ENCODE results near the gene NDUFAF3. TPM values are rescaled to one million over a fixed set of nuclear protein-coding genes. Genes with fewer than 3 reads are reported as not detected.

Gene NDUFAF3
- total RNA-seq, 1 experiment from 2014 or later = 38.8 TPM

- H3F3A ChIP-seq (ENCODE audit: insufficient read depth, low read depth) = peaks cover 29% of the 10 kb centered on the region
- H2AFZ ChIP-seq = no peak overlapping the region
- peaks cover 24% of the 10 kb centered on the region for H3K79me2 ChIP-seq (ENCODE audit: low read depth)
- H3K27me3 ChIP-seq (ENCODE audit: insufficient read depth, low read depth) = no peaks in the 10 kb centered on the region
- peak overlapping the region; percentile 92 for H3K4me2 ChIP-seq
- no peak for TF ChIP-seq CTCF (conservative IDR thresholded peaks at IDR 0.05)
- no peak for TF ChIP-seq EZH2 (IDR thresholded peaks at IDR 0.05; ENCODE audit: low read depth)
- no peak for DNase-seq
- no peaks in the 10 kb centered on the region for H3K9me2 ChIP-seq (ENCODE audit: insufficient read depth)
- no TSS peak for BruUV-seq (replicated peaks)
- H3K4me3 ChIP-seq = no peak overlapping the region
- ChIA-PET CTCF (no interaction called here), POLR2A (ENCODE audit: unreplicated experiment) (interaction anchor here (0.6 to 1.4 kb wide), 3 partner anchors 9 to 1433 kb away, joined by 3 to 6 read pairs (median 6); partner anchors contain the start of gene WDR6)
- H3K9me3 ChIP-seq (ENCODE audit: insufficient read depth, low read depth) = no peaks in the 10 kb centered on the region
- H3K27ac ChIP-seq = no peak overlapping the region
- intact Hi-C loops (cut with micrococcal nuclease; ENCODE audit: unreplicated experiment) = no loop called here
- peaks cover 20% of the 10 kb centered on the region for H3K4me1 ChIP-seq (replicated peaks; ENCODE audit: insufficient read depth)
- H4K20me1 ChIP-seq (ENCODE audit: insufficient read depth) = peaks cover 3% of the 10 kb centered on the region; the same call in 1 of the 2 replicates
- H3K36me3 ChIP-seq (ENCODE audit: low read depth) = no peaks in the 10 kb centered on the region
Measured at GRCh38 chr3:49016414-49017228, 5.3 kb upstream of the NDUFAF3 start.

- no TSS peak for BruUV-seq (replicated peaks)
- no peaks in the 10 kb centered on the region for H3K9me3 ChIP-seq (ENCODE audit: insufficient read depth, low read depth)
- H3K79me2 ChIP-seq (ENCODE audit: low read depth) = peaks cover 26% of the 10 kb centered on the region
- CTCF ChIA-PET = interaction anchor here (0.6 kb wide), 1 partner anchor 8 kb away, joined by 3 read pairs; no protein-coding TSS in a partner anchor
- H3F3A ChIP-seq (ENCODE audit: insufficient read depth, low read depth) = peaks cover 34% of the 10 kb centered on the region
- DNase-seq = no peak
- peak overlapping the region; percentile 70 for H3K4me3 ChIP-seq
- peak overlapping the region; percentile 80 for H2AFZ ChIP-seq
- H3K27ac ChIP-seq = no peak overlapping the region
- POLR2A ChIA-PET (ENCODE audit: unreplicated experiment) = interaction anchor here (0.7 to 1.4 kb wide), 3 partner anchors 10 to 469 kb away, joined by 3 to 6 read pairs (median 3); partner anchors contain the start of gene WDR6
- peaks cover 2% of the 10 kb centered on the region; the same call in 1 of the 2 replicates for H4K20me1 ChIP-seq (ENCODE audit: insufficient read depth)
- TF ChIP-seq EZH2 (IDR thresholded peaks at IDR 0.05; ENCODE audit: low read depth) = no peak
- no peak for TF ChIP-seq CTCF (conservative IDR thresholded peaks at IDR 0.05)
- peak overlapping the region; percentile 92 for H3K4me2 ChIP-seq
- no peaks in the 10 kb centered on the region for H3K27me3 ChIP-seq (ENCODE audit: insufficient read depth, low read depth)
- peaks cover 20% of the 10 kb centered on the region for H3K4me1 ChIP-seq (replicated peaks; ENCODE audit: insufficient read depth)
- no peaks in the 10 kb centered on the region for H3K36me3 ChIP-seq (ENCODE audit: low read depth)
- intact Hi-C loops (cut with micrococcal nuclease; ENCODE audit: unreplicated experiment) = no loop called here
- H3K9me2 ChIP-seq (ENCODE audit: insufficient read depth) = no peaks in the 10 kb centered on the region
Measured at GRCh38 chr3:49017229-49017970, 4.5 kb upstream of the NDUFAF3 start.

GRCh38 chr3:49017971-49018706 lies 3.8 kb upstream of the NDUFAF3 start, which contains the start of gene DALRD3:
Gene DALRD3 (minus strand): TSS chr3:49018580. CDS start chr3:49018564, 16 bp downstream.
- H3K36me3 ChIP-seq (ENCODE audit: low read depth) = no peaks in the 10 kb centered on the region
- intact Hi-C loops (cut with micrococcal nuclease; ENCODE audit: unreplicated experiment) = no loop called here
- H3F3A ChIP-seq (ENCODE audit: insufficient read depth, low read depth) = peaks cover 42% of the 10 kb centered on the region
- no peaks in the 10 kb centered on the region for H3K9me3 ChIP-seq (ENCODE audit: insufficient read depth, low read depth)
- DNase-seq = peak; percentile 44 to 73
- H3K4me2 ChIP-seq = peak within 1 kb of the TSS; percentile 92
- no peaks in the 10 kb centered on the region for H3K27me3 ChIP-seq (ENCODE audit: insufficient read depth, low read depth)
- no peaks in the 10 kb centered on the region for H3K9me2 ChIP-seq (ENCODE audit: insufficient read depth)
- POLR2A ChIA-PET (ENCODE audit: unreplicated experiment) = interaction anchor here (0.6 to 1.4 kb wide), 4 partner anchors 11 to 468 kb away, joined by 3 to 6 read pairs (median 4); partner anchors contain the start of gene WDR6
- no TSS peak for BruUV-seq (replicated peaks)
- peak within 1 kb of the TSS; percentile 70 for H3K4me3 ChIP-seq
- peaks cover 23% of the 10 kb centered on the region for H3K4me1 ChIP-seq (replicated peaks; ENCODE audit: insufficient read depth)
- H2AFZ ChIP-seq = peak within 1 kb of the TSS; percentile 80
- no peaks in the 10 kb centered on the region; the same call in 1 of the 2 replicates for H4K20me1 ChIP-seq (ENCODE audit: insufficient read depth)
- H3K79me2 ChIP-seq (ENCODE audit: low read depth) = peaks cover 33% of the 10 kb centered on the region
- TF ChIP-seq EZH2 (IDR thresholded peaks at IDR 0.05; ENCODE audit: low read depth) (no peak), CTCF (conservative IDR thresholded peaks at IDR 0.05) (no peak)
- CTCF ChIA-PET = no interaction called here
- H3K27ac ChIP-seq = peak within 1 kb of the TSS; percentile 46
